GM19193 (cell line): ENCODE results near the gene SELPLG.

Experiments
- POLR2A ChIP-seq: IDR thresholded peaks from 4 replicates; pipeline ENCODE4 v1.6.1; 2011; ENCODE audit not compliant: insufficient read depth, insufficient read length; ENCODE audit errors: extremely low read depth

Gene SELPLG

DNA sequence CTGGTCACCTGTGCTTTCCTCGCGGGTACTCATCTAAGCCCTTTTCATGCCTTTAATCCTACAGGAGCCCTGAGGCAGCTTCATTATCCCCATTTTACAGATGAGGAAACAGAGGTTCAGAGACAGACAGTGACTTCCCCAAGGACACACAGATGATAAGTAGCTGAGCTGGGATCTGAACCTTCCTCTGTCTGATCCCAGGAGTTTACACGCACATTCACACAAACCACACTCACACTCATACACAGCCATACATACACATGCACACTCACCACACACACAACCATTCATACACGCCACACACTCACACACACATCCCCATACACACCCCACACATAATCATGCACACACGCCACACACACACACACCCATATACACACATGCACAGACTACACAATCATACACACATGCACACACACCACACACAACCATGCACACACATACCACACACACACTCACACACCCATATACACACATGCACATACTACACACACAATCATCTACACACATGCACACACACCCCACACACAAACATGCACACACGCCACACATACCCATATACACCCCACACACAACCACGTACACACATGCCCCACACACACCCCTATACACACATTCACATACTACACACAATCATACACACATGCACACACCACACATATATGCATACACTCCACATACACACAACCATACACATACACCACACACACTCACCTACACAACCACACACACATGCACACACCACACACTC, 38.6 kb downstream of the SELPLG start:
- no peak for TF ChIP-seq POLR2A

DNA sequence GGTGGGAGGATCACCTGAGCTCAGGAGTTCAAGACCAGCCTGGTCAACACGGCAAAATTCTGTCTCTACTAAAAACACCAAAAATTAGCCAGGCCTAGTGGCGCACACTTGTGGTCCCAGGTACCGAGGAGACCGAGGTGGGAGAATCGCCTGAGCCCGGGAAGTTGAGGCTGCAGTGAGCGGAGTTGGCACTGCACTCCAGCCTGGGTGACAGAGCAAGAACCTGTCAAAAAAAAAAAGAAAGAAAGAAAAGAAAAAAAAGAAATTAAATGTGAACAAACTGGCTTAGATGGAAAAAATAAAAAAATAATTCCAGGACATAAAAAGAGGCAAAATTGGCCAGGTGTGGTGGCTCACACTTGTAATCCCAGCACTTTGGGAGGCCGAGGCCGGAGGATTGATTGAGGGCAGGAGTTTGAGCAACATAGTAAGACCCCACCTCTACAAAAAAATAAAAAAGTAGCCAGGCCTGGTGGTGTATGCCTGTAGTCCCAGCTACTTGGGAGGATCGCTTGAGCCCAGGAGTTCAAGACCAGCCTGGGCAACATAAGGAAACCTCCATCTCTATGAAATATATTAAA, 39.3 kb downstream of the SELPLG start:
- no peak for TF ChIP-seq POLR2A

DNA sequence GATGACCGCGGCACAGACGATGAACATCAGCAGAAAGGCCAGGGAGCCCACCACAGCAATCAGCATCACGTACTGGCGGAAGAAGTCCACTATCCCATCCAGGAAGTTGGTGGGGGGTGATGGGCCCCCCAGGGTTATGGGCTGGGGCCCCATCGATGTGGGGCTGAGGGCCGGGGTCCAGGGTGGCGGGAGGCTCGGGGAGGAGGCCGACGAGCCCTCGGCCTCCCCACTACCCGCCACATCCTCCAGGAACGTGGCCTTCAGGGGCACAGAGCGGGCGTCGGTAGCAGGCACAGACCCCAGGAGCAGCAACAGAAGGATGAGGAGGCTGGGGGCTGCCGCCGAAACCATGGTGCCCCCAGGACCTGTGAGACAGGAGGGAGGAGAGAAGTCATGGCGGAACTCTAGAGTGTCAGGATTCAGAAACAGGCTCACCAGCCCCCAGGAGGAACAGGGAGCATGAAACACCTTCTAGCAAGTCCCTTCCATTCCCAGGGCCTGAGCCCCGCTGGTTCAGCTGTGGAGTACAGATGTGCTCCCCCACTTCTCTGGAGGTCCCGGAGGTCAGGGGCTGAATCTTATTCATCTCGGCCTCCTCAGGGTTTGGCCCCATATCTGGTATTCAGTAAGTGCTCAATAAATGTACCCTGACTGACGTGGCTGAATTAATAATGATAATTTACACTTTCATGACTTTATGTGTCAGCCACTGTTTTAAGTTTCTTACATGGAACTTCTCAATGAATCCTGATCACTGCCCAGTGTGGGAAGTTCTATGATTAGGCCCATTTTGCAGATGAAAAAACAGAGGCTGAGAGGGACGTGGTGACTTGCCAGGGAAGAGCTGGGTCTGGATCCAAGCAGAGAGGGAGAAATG, 41.4 kb downstream of the SELPLG start:
- TF ChIP-seq POLR2A, result no peak

DNA sequence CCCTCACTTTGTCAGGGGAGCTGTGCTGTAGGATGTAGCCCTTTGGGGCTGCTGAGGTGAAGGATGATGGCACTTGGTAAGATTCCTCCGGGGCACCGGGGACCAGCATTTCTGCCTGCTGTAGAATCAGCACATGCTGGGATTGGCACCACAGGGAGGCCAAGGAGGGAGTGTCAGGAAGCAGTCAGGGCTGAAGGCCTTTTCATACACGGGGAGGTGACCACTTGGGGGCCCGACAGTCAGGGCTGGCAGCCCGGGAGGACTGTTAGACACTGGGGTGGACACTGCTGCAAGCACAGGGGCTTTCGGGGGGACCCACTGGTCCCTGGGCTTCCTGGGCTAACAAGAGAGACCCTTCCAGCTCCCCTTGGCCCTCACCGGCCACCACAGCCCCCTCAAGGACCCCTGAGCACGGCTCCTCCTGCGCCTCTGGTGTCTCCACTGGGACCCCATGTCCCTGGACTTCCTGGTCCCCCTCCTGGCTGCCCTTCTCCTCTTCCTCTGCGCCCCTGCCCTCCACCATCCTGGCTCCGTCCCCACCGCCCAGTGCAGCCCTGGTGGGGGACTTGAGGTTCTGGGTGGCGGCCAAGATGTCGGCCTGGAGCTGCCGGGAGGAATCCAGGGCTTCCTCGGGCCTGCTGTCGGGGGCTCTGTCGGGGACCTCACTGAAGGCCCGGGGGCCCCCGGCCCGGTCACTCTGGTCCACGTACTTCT, 42.3 kb downstream of the SELPLG start:
- TF ChIP-seq POLR2A, result no peak

DNA sequence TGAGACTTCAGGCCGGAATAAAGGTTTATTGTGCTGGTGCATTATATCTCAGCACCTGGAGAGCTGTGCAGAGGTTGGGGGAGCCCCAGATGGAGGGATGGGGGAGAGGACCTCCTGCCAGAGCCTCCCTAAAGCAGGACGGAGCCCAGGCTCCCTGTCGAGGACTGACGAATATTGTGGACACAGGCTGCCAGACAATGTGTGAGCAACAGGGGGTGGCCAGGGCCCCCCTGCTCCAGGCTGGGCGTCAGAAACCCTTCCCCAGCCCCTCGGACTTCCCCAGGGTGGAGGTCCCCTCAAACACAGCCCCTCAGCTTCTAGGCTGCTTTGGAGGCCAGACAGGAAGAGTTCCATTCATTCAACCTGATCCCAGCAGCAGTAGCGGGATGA, 43.9 kb downstream of the SELPLG start:
- no peak for TF ChIP-seq POLR2A

DNA sequence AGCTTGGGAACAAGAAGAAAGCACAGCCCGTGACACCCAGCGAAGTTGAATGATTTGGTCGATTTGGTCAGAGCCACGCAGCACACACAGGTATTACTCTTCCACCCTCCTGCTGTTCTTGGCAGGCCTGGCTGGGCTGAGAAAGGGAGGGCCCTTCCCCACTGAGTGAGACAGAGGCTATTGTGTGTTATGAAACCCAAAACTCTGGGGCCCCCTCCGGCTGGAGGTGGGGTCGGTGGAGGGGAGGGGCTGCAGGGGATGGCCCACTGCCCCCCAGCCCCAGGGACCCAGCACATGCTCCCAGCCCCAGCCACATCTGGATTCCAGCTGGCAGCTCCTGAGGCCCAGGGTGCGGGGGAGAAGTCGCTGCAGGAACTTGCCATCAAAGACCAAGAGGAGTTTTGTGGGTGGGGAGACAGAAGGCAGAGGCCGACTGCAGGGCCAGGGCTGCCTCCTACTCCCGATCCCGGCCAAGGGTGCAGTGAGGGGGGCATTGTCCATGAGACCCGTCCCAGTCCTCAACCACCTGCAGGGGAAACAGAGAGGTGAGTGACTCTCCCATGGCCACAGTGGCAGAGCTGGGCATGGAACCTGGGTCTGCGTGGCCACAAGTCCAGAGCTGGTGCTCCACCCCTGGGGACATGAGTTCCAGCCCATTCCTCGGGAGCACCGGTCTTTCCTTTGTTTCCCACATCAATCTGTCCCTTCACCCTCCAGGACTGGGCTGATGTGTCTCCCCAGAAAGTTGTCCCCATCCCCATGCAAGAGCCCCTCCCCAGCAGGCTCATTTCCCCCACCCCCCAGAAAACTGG, 44.5 kb downstream of the SELPLG start:
- TF ChIP-seq POLR2A, result no peak

DNA sequence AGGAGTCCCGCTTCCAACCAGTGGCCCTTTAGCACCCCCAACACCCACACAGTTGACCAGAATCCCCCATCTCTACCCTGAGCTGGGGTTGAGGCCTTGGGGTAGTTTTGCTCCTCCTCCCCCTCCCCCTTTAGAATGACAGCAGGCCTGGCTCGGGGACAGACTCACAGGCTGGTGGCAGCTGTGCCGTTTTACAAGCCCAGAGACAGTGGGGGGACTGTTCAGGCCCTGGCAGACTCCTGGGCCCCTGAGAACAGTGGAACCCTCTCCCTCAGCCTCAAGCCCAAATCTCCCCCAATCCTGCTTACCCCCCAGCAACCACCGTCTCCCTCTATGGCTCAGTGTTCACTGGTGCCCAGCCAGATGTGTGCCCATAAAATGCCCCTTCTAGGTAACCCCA, 45.9 kb downstream of the SELPLG start:
- TF ChIP-seq POLR2A, result no peak

DNA sequence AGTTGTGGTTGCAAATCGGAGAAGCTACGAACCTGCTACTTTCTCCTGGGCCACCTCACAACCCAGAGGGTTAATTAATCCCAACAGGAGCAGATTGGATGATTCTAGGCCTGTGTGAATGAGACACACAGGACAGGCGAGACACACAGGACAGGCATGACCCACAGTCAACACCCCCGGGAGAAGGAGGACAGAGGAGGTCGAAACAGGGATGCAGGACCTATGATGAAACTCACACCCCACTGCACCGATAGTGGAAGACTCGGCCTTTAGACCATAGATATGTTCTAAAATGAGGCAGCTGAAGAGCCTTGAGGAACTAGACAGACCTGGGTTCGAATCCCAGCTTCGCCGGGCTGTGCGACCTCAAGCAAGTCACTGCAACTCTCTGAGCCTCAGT, 47.4 kb downstream of the SELPLG start:
- no peak for TF ChIP-seq POLR2A

DNA sequence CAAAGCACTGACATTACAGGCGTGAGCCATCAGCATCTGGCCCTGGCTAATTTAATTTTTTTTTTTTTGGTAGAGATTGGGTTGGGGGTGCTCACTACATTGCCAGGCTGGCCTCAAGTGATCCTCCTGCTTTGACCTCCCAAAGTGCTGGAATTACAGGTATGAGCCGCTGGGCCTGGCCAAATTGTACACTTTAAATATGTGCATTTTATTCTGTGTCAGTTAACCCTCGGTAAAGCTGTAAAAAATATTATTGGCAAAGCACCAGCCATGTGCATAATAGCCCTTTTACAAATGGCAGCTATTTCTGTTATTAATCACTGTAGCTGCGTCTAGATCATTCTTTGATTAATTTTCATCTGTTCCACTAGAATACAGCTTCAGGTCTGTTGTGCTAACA, 47.8 kb downstream of the SELPLG start:
- TF ChIP-seq POLR2A, result no peak

DNA sequence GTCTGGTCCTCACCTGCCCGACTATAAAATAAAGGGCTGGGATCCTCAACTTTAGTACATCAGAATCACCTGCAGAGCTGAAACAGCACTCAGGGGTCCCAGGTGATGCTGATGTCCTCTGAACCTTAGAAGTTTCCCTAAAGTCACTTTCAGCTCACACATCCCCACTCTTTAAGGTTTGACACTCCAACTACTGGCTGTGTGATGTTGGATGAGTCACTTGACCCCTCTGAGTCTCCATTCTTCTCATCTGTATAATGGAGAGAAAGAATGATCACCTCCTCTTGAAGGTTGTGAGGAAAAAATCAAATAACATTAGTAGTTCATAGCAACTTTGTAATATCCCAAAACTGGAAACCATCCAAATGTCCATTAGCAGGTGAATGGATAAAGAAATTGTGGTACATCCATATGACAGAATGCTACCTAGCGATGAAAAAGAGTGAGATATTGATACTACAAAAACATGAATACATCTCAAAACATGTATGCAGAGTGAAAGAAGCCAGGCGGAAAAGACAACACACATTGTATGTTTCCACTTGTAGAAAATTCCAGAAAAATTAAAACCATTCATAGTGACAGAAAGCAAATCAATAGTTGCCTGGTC, 49.1 kb downstream of the SELPLG start:
- TF ChIP-seq POLR2A, result no peak

DNA sequence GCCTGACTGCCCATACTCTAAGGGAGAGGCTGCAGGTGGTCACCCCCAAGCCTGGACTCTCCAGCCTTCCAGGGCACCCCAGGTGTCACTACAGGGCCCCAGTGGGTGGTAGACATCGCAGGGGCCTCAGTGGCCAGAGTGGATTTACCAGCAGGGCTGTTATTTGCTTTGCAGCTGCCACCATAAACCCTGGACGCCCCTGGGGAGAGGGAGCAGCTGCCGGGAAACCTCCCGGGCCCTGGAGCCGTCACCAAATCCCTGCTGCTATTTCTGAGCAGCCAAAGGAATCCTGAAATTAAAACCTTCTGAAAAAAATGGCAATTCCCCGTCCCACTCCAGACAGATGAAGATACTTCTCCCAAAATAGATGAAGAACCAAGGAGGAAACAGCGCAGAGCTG, 49.7 kb downstream of the SELPLG start:
- TF ChIP-seq POLR2A, result no peak

DNA sequence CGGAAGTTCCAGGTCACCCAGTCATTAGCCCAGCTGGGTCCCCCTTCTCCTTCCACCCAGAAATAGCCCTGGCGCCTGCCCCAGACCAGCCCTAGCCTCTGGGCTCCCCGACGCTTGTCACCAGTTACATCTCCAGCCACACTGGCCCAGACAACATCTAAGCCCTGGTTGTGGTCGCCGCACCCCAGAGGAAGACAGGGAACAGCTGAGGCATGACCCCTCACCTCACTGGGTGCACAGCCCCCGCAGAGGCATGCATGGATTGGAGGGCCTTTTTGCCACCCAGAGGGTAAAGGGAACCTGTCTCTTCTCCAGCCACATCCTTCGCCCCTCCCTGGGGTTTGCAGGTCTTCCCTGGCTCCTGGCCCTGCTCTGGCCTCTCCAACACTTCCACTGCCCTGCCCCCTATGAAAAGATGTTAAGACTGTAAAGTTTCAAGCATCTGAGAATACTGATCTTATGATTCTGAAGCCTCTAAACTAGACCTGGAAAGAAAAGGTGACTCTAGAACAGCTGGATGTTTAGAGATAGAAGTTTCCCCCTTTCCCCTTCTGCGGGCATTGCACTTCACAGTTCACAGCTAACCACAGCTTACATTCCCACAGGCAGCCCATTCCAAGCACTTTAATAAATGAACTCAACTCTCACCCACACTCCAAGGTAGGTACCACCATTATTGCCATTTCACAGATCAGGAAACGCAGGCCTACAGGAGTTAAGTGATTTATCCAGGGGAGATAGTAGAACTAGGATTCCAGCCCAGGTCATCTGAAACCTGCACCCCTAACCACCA, 50.5 kb downstream of the SELPLG start:
- no peak for TF ChIP-seq POLR2A

DNA sequence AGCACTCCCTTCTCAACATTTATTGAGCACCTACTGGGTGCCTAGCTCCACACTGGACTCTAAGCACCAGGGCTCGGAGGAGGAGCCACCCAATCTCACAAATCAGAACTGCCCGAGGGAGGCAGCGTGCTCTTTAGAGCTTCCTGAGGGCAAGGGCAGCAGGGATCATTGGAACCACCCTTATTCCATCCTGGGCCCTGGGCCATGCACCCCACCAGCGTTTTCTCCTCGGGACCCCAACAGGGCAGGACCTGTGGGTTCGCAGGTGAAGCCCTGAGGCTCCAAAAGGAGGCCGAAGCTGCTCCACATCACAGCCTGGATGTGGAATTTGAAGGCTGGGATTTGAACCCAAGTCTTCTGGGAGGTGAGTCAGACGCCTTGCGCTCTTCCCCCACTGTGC, 51.2 kb downstream of the SELPLG start:
- no peak for TF ChIP-seq POLR2A

DNA sequence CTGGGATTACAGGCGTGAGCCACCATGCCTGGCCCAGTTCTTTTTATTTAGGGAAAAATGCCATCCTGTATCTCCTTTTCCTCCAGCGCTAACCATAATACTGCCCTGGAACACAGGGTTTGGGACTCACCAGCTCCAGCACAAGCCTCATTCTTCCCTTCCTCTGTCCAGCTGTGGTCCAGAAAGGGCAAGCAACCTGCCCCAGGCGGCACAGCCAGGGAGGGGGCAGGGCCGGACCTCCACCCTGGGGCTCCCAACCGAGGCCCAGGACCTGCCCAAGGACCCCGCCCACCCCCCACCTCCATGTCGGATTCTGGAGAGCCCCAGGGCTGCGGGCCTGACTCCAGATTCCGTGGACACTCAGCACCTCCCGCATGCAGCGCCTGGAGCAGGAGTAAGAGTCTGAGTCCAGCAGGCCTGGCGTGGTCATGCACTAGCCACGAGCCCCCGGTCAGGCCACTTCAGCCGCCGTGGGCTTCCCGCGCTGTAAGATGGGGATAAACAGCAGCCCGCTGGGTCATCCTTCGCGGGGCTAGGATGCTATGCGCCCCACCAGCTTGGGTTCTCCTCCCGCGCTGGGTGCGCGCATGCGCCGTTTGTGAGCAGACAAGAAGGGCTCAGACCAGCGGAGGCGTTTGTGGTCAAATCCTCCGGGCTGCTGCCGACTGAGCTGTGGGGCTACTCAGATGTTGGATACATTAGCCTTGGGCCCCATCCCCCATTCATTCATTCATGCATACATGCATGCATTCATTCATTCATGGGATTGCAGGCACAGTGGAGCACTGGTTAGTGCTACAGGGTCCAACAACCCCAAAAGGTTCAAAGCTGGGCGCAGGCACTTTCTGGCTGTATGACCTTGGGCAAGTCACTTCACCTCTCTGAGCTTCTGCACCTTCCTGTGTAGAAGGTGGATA, 52.1 kb downstream of the SELPLG start:
- TF ChIP-seq POLR2A, result no peak
